Measurements from ENCODE around the gene SLCO2A1.

DNA sequence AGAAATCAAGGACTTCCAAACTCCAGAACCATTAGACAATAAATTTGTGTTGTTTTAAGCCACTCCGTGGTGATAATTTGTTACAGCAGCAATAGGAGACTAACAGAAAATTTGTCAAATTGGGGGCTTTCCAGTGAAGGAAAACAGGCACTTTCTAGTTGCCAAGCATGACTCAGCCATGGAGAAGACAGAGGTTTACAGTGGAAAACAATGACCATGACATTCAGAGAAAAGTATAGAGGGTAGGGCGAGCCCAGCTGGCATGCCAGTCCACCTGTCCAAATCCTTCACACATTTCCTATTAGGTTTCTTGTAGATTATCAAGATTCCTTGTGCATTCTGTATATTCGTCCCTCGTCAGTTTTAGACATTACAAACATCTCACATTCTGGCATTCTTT lies 24.9 kb downstream of the SLCO2A1 start:
- TF ChIP-seq CTCF (IDR thresholded peaks at IDR 0.05) (no peak), POLR2A (IDR thresholded peaks at IDR 0.05) (no peak), EP300 (IDR thresholded peaks at IDR 0.05) (no peak), POLR2AphosphoS5 (IDR thresholded peaks at IDR 0.05) (no peak)
